Stimulated activated CD8-positive, alpha-beta memory T cell treated with anti-CD3 and anti-CD28 coated beads, Interleukin-15, amount 100 ng/mL, for 24 hours (primary cell): ENCODE results near the gene NOX3.

Source experiments
- DNase-seq: peaks from one replicate; pipeline ENCODE4 v3.0.0-alpha.2; 2020; ENCODE audit warnings: low read depth

The NOX3 gene

GRCh38 chr6:155399745-155400653, 55.6 kb downstream of the NOX3 start:
- DNase-seq, result no peak

DNA sequence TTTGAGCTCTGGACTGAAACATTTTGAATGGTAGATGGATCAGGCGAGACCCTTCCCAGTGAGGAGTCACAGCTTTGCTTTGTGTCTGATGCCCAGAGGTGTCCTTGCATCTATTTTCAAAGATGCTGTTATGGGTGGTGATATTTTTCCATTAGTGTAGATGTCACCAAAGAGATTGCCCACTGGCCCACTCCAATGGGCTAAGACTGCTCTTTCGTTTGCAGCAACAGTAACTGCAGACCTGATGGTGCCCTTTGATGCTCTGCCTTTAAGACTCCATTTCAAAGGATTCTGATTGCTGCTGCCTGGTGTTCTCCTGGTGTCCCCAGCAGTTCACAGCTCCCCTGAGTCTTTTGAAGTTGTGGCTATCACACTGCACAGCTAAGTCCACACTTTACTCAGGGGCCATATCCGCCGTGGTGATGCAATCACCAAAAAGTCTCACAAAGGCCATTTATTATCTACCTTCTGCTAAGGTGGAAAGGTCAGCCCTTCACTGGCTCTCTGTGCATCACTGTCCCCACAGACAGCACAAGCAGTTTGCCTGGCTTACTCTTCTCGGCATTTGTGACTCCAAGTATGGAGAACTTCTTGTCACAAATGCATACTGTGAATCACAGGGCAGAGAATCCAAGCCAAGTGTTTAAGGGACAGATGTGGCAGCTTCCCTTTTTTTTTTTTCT, 56.4 kb downstream of the NOX3 start:
- DNase-seq, result no peak

DNA sequence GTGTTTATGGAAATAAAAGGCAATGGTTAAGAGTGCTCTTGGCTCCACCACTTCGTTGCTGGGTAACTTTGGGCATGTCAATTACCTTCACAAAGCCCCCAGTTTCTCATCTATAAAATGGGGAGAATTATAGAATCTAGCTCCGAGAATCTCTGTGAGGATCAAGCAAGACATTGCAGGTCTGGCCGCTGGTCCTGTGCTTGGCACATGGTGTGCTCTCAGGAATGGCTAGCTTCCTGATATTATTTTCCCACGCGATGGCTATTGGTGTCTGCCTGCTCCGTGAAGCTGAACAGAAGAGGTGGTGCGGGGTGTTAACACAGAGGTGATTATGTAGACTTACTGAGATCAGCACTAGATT, 57.0 kb downstream of the NOX3 start:
- DNase-seq, result no peak

GRCh38 chr6:155398221-155398620, 57.4 kb downstream of the NOX3 start:
- DNase-seq, result no peak

DNA sequence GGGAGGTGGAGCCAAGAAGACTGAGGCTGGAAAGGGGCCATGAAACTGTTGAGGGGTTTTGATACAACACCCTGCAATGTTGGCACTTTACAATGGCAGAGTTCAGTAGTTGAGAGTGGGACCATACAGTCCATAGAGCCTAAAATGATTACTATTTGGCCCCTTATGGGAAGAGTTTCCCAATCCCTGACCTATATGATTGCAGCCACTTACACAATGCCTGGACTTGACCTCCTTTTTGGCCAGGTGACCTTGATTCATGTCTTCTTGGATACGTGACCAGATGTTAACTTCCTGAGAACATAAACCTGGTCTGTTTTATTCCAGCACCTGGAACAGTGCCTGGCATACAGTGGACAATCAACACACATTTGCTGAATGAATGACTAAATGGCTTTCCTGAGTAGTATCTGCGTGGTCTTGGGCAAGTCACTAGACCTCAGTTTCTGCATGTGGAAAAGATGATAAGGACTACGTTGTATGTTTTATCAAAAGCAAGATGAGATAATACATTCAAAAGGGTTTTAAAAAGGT, 58.4 kb downstream of the NOX3 start:
- no peak for DNase-seq

DNA sequence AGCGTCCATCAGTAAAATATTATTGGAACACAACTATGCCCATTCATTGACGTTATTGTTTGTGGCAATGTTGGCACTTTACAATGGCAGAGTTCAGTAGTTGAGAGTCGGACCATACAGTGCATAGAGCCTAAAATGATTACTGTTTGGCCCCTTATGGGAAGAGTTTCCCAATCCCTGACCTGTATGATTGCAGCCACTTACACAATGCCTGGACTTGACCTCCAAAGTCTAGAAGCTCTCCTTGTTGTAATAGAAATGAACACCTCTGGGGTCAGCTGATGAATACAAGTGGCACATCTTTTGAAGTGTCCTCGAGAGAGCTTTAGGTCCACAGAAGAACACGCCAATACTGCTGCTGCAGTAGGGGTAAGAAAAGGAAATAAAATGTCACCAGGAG, 59.0 kb downstream of the NOX3 start:
- DNase-seq, result no peak

- no peak for DNase-seq
These were observed 60.3 kb downstream of the NOX3 start for GRCh38 chr6:155395339-155395738.

GRCh38 chr6:155389130-155389529, 66.5 kb downstream of the NOX3 start:
- DNase-seq, result no peak

GRCh38 chr6:155388591-155388990, 67.0 kb downstream of the NOX3 start:
- DNase-seq, result no peak

DNA sequence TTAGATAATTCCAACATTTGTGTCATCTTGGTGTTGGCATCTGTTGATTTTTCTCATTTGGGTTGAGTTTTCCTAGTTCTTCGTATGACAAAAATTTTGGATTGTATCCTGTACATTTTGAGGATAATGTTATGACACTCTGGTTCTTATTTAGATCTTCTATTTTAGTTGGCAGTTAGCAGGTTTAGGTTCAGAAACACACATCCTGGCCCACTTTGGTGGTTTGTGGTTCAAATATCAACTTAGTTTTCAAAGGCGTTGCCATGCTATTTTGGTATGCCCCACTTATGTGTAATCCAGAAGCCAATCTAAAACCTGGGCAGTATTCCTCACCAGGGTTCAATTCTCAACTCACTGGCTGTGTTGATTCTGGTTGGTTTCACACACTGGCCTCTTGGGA, 68.2 kb downstream of the NOX3 start:
- no peak for DNase-seq

DNA sequence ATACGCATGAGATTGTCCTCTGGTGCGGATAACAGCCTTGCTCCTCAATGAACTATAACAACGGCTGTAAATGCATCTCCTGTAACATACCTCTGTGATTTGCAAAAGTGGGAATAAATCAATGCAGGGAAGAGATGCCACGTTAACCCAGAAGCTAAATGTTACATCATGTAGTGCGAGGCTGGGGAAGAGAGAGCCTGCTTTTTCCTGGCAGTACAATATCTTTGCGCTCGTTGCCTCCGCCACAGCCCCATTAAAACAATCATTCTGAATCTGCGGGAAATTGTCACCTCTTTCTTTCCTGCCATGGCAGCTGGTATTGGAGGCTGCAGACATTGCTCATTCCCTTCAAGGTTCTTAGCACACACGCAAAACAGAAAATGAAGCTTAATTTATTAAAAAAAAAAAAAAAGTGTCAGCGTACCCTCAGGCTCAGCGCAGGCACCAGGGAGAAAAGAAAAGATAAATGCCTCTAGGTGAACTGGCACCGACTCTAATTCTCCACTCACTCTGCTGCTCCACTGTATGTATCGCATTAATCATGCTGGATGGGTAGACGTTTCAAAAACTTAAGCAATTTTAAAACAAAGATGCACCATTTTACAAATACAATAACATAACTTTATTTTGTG, 71.2 kb downstream of the NOX3 start:
- DNase-seq, result no peak

DNA sequence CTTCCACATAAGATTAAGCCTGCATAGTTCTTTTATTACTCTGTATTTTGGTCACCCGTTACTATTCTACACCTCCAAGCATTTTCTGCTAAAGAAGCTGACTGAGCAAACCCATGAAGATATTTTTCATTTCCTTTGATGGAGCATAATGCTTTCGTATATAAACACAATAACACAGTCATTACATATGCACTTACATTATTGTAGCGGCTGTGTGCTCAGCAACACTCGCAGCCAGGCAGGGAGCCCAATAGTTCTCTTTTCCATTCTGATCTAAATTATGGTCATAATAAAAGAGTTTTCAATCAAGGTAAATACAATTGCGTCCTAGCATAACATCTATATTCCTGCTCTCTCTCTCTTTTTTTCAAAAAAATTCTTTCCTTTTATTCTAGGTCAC, 71.7 kb downstream of the NOX3 start:
- DNase-seq, result no peak

DNA sequence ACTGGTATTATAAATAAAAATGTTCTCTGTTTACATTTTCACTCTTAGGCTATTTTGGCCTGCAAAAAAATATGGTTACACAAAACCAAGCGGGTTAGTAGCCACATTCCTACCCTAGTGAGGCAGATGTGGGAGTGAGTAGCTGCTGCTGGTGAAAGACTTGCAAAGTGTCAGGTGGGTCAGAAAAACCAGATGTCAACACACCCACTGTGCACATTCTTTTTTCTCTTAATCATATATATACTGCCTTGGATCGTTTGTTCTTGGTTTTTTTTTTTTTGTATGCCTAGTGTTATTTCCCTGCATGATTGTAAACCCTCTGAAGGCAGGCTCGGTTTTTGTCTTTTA, 73.3 kb downstream of the NOX3 start:
- DNase-seq, result no peak

- DNase-seq, result no peak
These were observed 73.8 kb downstream of the NOX3 start for GRCh38 chr6:155381673-155382337.

DNA sequence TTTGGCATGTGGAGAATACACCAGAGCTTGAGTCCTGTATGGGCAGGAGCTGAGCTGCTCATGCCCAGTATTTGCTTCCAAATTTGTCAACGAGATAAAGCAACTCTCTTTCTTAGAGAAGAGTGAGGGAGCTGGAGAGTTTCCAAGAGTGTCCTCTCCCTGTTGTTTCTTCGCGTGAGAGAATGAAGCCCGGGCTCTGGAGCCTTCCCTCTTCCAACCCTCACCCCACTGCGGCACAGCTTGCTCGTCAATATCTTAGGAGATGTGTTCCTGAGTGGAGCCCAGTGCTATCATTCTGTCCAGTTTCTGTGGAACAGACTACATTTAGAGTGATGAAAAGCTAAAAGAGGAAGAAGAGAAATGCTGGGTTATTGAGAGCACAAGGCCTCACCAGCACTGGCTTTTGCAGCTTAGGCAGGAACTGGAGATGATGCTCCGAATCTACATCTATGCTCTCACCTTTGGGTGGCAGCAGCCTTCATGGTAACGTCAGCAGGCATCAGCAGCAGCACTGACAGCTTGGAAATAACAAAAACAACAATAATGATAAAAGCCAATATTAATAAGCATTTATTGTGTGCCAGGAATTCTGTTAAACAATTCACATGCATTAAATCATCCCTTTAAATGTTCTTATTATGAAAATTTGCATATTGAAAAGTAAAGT, 74.8 kb downstream of the NOX3 start:
- no peak for DNase-seq

DNA sequence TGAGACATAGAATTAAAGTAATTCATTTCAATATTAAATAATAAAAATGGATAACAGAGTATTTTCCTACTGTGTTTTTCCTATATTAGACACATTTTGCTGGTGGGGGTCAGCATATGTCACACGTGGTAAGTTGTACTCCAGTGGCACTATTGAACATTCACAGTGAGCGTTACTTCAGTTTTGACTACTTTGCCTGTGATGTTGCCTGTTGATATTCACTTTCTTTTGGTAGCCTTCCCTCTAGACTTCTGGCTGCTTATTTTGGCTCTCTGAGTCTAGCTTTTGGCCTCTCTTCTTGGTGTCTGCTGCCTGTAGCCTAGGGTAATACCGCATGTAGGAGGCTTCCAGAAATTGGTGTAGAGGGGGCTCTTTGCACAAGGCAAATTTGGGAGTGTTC, 76.9 kb downstream of the NOX3 start:
- DNase-seq, result no peak

GRCh38 chr6:155378276-155378675, 77.4 kb downstream of the NOX3 start:
- DNase-seq, result no peak

DNA sequence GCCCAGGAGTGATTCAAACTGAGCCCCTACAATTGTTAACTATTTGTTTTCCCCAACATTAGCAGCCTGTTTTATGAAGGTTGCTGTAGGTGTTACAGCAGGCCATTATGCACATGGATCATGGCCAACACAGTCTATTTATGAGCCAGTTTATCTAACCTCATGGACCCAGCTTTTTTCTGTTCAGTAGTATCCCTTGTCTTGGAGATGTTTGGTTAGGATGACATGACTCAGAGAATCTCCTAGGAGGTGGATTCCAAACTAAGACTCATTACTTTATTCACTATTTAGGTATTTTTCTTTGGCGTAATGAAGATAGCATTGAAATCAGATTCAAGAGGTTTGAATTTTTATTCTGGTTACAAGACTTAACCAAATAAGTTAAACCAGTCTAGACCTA, 78.6 kb downstream of the NOX3 start:
- no peak for DNase-seq

GRCh38 chr6:155375801-155376200, 79.8 kb downstream of the NOX3 start:
- DNase-seq, result no peak

DNA sequence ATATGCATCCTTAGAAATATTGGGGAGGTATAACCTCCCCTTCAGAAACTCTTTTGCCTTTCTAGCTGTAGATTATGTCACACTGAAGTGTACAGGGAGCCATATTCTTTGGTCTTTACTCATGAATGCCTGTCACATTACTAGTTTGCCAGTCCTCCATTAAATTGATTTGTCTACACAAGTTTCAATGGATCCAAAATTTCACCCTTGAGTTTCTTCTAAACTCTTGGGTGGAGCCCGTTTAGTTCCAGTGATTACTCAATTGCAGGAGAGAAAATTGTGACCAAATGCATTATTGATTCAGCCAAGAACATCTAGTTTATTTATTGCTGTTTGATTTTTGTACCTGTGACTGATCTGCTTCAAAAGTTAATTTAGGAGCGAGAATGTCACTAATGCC, 81.0 kb downstream of the NOX3 start:
- no peak for DNase-seq

- DNase-seq, result no peak
These were observed 82.4 kb downstream of the NOX3 start for GRCh38 chr6:155373276-155373675.

GRCh38 chr6:155372256-155372655, 83.4 kb downstream of the NOX3 start:
- no peak for DNase-seq
